ENCODE measurements around the gene CPNE5. TPM values are rescaled to one million over a fixed set of nuclear protein-coding genes. Genes with fewer than 3 reads are reported as not detected.

CPNE5 gene
- total RNA-seq, 1 experiment from 2014 or later: 0.44 TPM

DNA sequence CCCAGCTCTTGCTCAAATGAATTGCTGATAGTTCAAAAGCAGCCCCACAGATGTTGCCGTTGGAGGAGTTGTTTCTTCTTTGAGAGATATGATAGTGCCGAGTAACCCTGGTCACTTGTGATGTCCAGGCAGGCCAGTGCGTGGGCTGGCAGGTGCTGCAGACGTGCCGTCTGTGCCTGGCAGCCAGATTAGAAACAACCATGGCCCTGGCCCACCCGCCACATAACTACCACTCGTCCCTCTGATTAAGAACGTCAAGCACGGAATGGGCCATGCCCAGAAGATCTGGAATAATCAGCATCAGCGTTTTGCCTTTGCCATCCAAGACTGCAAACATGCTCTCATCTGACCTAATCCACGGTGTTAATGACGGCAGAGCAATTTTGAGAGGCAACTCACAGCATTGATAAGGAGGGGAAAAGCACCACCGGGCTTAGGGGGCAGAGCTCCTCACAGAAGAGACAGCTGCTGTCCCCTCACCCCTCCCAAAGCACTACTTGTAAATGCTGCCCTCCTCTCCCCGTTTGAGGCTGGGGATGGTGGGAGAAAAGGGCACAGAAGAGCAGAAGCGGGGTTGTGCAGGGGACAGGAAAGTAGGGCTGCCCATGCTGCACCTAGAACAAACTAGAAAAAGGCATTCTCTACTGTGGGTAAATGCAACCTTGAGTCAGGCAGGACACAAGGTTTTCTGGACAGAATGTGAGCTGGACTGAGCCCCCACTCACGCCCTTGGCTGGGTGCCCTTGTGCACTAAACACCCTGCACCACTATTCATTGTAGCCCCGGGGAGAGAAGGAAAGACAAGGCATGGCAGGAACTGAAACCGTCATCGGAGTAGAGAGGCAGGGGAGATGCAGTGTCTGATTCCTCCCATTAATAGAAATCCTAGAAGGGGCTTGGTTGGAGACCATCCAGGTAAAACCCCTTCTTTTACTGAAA lies 5.3 kb upstream of the CPNE5 start:
- no peak for ATAC-seq
- in situ Hi-C loops (cut with HindIII; ENCODE audit: low pct_unique_long_range_greater_than_20kb, low sequenced_read_pairs): no loop called here
- no TSS peak for BruUV-seq (replicated peaks)
- intact Hi-C loops (cut with micrococcal nuclease; ENCODE audit: unreplicated experiment): loop anchor here (10.0 kb wide), 1 partner anchor 230 kb away; no protein-coding TSS in a partner anchor
- H3K27ac ChIP-seq (ENCODE audit: low read length): no peak overlapping the region
- CTCF ChIA-PET: interaction anchor here (0.5 to 0.8 kb wide), 2 partner anchors 173 to 860 kb away, joined by 3 to 9 read pairs; no protein-coding TSS in a partner anchor
- TF ChIP-seq TCF7L2 (IDR thresholded peaks at IDR 0.05; ENCODE audit: low read depth, low read length): no peak
- no peak for TF ChIP-seq SIN3A (IDR thresholded peaks at IDR 0.05; ENCODE audit: borderline replicate concordance, insufficient read depth, low read depth, low read length)
- TF ChIP-seq POLR2AphosphoS5 (IDR thresholded peaks at IDR 0.05; ENCODE audit: low read depth, low read length): no peak
- TF ChIP-seq, protein P1, sequence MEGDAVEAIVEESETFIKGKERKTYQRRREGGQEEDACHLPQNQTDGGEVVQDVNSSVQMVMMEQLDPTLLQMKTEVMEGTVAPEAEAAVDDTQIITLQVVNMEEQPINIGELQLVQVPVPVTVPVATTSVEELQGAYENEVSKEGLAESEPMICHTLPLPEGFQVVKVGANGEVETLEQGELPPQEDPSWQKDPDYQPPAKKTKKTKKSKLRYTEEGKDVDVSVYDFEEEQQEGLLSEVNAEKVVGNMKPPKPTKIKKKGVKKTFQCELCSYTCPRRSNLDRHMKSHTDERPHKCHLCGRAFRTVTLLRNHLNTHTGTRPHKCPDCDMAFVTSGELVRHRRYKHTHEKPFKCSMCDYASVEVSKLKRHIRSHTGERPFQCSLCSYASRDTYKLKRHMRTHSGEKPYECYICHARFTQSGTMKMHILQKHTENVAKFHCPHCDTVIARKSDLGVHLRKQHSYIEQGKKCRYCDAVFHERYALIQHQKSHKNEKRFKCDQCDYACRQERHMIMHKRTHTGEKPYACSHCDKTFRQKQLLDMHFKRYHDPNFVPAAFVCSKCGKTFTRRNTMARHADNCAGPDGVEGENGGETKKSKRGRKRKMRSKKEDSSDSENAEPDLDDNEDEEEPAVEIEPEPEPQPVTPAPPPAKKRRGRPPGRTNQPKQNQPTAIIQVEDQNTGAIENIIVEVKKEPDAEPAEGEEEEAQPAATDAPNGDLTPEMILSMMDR (IDR thresholded peaks at IDR 0.05): no peak
- TF ChIP-seq, protein P2, sequence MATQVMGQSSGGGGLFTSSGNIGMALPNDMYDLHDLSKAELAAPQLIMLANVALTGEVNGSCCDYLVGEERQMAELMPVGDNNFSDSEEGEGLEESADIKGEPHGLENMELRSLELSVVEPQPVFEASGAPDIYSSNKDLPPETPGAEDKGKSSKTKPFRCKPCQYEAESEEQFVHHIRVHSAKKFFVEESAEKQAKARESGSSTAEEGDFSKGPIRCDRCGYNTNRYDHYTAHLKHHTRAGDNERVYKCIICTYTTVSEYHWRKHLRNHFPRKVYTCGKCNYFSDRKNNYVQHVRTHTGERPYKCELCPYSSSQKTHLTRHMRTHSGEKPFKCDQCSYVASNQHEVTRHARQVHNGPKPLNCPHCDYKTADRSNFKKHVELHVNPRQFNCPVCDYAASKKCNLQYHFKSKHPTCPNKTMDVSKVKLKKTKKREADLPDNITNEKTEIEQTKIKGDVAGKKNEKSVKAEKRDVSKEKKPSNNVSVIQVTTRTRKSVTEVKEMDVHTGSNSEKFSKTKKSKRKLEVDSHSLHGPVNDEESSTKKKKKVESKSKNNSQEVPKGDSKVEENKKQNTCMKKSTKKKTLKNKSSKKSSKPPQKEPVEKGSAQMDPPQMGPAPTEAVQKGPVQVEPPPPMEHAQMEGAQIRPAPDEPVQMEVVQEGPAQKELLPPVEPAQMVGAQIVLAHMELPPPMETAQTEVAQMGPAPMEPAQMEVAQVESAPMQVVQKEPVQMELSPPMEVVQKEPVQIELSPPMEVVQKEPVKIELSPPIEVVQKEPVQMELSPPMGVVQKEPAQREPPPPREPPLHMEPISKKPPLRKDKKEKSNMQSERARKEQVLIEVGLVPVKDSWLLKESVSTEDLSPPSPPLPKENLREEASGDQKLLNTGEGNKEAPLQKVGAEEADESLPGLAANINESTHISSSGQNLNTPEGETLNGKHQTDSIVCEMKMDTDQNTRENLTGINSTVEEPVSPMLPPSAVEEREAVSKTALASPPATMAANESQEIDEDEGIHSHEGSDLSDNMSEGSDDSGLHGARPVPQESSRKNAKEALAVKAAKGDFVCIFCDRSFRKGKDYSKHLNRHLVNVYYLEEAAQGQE (IDR thresholded peaks at IDR 0.05; ENCODE audit: insufficient read depth in 1 of 2, low read depth in 2 of 2, low read length in 1 of 2): no peak
- H3K36me3 ChIP-seq (ENCODE audit: control insufficient read depth, insufficient read depth, low read length): no peaks in the 10 kb centered on the region
- no peak for DNase-seq (ENCODE audit: low read depth, low spot score)
- H3K9me3 ChIP-seq (ENCODE audit: control insufficient read depth, insufficient read depth, low read depth, low read length): no peaks in the 10 kb centered on the region
- H3K4me3 ChIP-seq (ENCODE audit: low read depth in 2 of 2, low read length in 2 of 2): no peak overlapping the region
- peaks cover 12% of the 10 kb centered on the region for H3K4me1 ChIP-seq (ENCODE audit: control insufficient read depth, insufficient read depth, low read length)
- POLR2A ChIA-PET: interaction anchor here (0.6 kb wide), 1 partner anchor 23 kb away, joined by 3 read pairs; no protein-coding TSS in a partner anchor
- no peaks in the 10 kb centered on the region; the same call in 1 of the 2 replicates for H3K27me3 ChIP-seq (ENCODE audit: control insufficient read depth, insufficient read depth, low read length)

DNA sequence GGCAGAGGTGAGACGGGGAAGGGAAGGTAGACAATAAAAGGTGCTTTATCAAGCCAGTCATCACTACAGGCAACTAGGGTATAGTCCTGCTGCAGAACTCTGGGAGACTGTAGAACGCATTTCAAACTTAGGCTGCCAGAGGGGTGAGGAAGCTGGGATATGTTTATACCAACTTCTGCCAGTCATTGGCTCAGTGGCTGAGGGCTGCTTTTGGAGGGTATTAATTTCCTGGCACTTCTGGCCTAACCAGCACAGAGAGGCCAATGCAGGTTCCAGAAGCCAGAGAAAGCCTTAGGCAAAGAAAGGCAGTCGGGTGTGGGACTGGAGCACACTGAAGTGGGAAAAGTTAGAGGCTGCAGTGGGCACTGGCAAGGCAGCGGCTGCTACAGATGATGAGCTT lies 3.9 kb upstream of the CPNE5 start:
- in situ Hi-C loops (cut with HindIII; ENCODE audit: low pct_unique_long_range_greater_than_20kb, low sequenced_read_pairs): no loop called here
- no peak for DNase-seq (ENCODE audit: low read depth, low spot score)
- ATAC-seq: no peak
- H3K27me3 ChIP-seq (ENCODE audit: control insufficient read depth, insufficient read depth, low read length): no peaks in the 10 kb centered on the region; the same call in 1 of the 2 replicates
- ChIA-PET CTCF (interaction anchor here (0.8 kb wide), 1 partner anchor 175 kb away, joined by 3 read pairs; no protein-coding TSS in a partner anchor), POLR2A (no interaction called here)
- no peak for TF ChIP-seq POLR2AphosphoS5 (IDR thresholded peaks at IDR 0.05; ENCODE audit: low read depth, low read length)
- TF ChIP-seq, protein P1 (IDR thresholded peaks at IDR 0.05): no peak
- no peak for TF ChIP-seq TCF7L2 (IDR thresholded peaks at IDR 0.05; ENCODE audit: low read depth, low read length)
- TF ChIP-seq SIN3A (IDR thresholded peaks at IDR 0.05; ENCODE audit: borderline replicate concordance, insufficient read depth, low read depth, low read length): no peak
- TF ChIP-seq, protein P2 (IDR thresholded peaks at IDR 0.05; ENCODE audit: insufficient read depth in 1 of 2, low read depth in 2 of 2, low read length in 1 of 2): no peak
- no peak overlapping the region for H3K27ac ChIP-seq (ENCODE audit: low read length)
- no TSS peak for BruUV-seq (replicated peaks)
- H3K36me3 ChIP-seq (ENCODE audit: control insufficient read depth, insufficient read depth, low read length): no peaks in the 10 kb centered on the region
- peaks cover 12% of the 10 kb centered on the region for H3K4me1 ChIP-seq (ENCODE audit: control insufficient read depth, insufficient read depth, low read length)
- H3K4me3 ChIP-seq (ENCODE audit: low read depth in 2 of 2, low read length in 2 of 2): no peak overlapping the region
- intact Hi-C loops (cut with micrococcal nuclease; ENCODE audit: unreplicated experiment): loop anchor here (10.0 kb wide), 1 partner anchor 228 kb away; no protein-coding TSS in a partner anchor
- no peaks in the 10 kb centered on the region for H3K9me3 ChIP-seq (ENCODE audit: control insufficient read depth, insufficient read depth, low read depth, low read length)

Measured in Panc1 (cell line).